Endometrial microvascular endothelial cells (primary cell): Measurements from ENCODE around the gene PRRC2A. TPM values are rescaled to one million over a fixed set of nuclear protein-coding genes. Genes with fewer than 3 reads are reported as not detected.

ENCODE experiments used
- in situ Hi-C: cut with HindIII; loops from 2 replicates; pipeline ENCODE4 v1.10.0; 2017; ENCODE audit warnings: low sequenced_read_pairs, low pct_unique_long_range_greater_than_20kb; ENCODE audit errors: inconsistent ontology term
- total RNA-seq: library from RNA; depleted of rRNA; stranded (reverse); fragments of >200 nt; gene quantifications from one replicate; pipeline ENCODE4 v1.2.3, GENCODE V29; 2015; ENCODE audit errors: inconsistent ontology term

PRRC2A gene
- total RNA-seq, 1 donor from 2014 or later, result 79.4 TPM

DNA sequence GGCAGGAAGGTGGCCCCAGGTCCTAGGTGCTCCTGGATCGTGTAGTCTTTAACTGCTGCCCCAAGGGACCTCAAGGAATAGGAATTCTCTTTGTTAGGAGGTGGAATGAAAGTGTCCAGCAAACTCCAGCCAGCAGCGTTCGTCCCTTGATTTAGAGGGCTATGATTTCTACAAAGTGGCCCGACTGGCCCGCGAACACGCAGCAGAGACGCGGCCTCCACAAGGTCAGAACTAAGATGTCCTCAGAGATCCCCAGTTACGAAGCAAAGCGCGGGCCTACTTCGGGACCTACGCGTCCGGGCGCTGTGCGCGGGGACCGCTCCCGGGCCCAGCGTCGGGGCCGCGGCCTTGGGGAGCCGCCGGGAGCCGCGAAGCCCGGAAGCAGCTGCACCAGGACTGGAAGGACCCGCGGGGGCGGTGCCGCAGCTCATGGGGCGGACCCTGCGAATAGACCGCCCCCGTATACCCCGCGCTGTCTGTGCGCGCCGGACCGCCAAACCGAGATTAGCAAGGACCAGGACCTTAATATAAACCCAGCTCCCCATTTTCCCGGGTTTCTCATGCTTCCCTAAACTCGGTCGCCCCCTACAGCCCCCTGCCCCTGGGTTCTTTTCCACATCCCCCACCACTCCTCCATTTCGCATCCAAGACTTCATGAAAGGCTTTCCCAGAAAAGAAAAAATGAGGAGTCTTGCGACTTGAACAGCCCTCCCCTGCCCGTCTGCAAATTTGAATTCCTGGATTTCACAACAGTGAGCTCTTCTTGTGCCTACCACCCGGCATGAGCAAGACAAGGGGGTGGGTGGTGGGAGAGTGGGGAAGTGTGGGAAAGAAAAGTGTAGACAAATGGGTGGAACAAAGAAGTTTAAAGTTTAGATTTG is 40.1 kb downstream of the PRRC2A start, which contains the start of gene C6orf47:
Gene C6orf47 (minus strand): TSS at position 398 of the 881 bp plus-strand sequence. CDS start 831 bp downstream, outside the sequence.
- in situ Hi-C loops, result no loop called here

DNA sequence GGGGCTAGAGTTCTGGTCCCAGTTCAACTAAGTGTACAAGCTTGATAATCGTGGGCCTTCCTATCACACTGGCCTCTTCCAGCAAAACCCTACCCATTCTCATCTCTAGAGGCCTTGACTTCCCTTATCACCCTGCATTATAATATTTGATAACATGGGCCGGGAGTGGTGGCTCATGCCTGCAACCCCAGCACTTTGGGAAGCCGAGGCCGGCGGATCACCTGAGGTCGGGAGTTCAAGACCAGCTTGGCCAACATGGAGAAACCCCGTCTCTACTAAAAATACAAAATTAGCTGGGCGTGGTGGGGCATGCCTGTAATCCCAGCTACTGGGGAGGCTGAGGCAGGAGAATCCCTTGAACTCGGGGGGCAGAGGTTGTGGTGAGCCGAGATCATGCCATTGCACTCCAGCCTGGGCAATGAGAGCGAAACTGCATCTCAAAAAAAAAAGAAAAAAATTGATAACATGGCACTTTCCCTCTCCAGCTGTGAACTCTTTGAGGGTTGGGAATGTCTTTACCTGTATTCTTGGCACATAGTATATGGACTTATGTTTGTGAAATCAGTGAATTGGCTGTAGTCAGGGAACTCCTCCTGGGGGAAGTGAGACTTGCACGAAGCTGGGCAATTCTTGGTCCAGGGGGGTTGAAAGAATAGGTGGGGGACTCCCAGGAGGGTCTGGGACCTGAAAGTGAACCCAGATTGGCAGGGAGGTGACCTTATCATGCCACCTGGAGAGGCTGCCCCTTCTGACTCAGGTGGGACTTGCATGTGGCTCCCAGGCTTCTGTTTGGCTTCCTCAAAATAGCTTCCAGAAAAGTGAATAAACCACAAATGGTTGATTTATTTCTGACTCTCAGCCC is 41.0 kb downstream of the PRRC2A start:
- in situ Hi-C loops, result no loop called here

DNA sequence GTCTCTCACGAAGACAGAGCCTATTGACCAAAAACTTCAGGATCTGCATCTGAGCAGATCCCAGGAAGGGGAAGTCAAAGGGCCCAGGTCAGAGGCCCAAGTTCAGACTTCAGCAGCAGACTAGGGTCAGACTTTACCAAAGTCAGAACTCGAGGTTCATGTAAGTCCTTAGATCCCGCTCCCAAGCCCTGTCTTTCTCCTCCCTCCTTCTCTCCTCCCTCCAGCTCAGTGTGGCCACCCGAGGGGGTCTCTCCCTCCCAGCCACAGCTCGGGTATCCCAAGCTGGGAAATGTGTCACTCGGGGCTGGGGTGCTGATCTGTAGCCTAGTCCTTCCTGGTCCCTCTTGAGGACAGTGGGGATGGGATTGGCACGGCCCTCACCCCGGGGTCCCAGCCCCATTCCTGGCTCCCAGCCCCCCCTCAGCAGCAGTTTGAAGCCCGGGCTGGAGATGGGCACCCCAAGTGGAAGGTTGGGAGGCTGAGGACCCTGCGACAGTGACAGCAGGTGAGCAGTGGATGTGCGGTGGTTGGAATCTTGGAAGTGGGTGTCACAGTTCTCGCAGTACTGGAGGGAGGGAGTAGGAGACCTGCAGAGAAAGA is 41.7 kb downstream of the PRRC2A start:
- in situ Hi-C loops, result no loop called here

DNA sequence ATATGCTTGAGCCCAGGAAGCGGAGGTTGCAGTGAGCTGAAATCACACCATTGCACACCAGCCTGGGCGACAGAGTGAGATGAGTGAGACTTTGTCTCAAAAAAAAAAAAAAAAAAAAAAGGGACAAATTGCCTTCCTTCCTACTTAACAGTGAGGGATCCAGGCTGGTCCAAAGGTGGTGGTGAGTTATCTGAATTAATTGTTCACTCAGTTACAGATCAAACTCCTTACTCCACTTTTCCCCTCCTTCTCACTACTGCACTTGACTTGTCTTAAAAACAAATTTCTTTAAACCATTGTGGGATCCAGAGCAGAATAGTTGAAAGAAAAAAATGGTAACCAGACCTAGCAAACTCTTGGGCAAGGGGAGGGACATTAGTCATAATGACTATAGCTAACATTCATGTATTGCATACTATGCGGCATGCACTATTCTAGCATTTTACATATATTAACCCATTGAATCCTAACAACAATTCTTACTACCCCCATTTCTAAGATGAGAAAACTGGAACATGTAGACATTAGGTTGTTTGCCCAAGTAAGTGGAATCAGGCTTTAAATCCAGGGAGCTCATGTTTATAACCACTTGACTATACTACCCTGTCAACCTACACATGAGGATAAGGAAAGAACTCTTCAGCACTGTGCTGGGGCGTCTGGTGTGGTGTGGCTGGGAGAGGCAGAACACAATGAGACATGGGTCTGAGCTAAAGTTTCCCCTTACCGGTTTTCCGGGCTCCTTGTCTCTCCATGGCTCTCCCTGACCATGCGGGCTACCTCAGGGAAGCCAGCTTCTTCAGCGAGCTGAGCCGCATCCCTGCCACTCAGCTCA is 42.8 kb downstream of the PRRC2A start:
- in situ Hi-C loops, result no loop called here

DNA sequence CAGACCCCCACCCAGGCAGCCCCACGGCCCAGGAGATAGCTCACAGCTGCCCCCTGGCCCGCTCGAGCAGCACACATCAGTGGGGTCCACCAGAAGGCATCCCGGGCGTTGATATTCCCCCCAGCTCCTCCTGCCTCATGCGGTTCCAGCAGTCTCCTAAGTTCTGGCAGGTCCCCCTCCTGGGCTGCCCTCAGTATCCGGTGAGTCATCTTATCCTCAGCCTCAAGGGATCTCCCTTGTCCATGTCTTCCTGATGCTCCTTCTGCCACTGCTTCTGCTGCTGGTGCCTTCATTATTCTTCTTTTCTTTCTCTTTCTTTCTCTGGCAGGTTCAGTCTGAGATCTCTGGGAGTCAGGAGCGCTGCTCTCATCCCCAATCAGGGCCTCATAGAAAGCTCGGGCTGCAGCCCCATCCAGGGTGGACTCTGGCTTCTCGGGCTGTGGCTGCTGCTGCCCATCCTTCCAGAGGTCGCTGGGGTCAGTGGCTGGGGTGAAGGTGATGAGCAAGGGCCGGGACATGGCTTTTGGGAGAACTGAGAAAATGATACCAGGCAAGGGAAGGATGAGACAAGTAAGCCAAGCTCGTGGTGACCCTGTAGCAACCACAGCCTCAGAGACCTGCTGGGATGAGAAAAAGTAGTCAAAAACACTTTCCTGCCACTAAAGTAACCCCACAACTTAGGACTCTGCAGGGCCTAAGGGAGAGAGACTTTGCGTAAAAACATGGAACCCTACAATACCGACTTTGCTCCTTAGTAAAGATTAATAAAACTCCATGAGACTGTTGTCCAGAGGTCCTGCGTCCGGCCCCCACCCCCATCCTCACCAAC is 43.7 kb downstream of the PRRC2A start:
- in situ Hi-C loops, result no loop called here

DNA sequence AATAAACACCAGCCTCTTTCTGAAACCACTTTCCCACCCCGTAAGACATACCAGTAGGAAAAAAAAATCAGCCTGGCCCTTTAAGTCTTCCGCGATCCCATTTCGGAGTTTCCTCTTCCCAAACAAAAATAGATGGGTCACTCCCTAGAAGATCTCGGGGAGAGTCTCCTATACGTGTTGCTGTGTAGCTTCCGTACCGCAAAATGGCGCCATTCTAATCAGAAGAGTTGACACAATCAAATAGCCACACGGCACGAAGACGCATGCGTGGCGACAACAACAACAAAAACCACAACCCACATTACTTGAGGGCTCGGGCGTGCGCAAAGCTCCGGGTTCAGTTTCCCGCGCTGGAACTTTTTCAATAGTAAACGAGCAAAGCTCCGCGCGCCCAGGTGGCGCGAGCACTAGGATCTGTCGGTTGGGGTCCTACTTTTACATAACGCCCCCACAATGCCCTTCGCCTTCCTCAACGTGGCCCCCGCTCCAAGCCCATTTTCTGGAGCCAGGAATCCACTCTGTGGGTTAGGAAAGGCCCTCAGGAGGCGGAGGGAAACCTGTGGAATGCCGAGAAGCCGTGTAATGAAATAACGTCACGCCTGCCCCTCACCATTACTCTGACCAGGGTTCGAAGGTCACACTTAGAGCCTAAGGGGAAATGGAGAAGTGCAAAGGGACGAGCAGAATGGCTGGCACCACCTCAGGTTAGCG is 44.4 kb downstream of the PRRC2A start, which contains the start of gene GPANK1:
Gene GPANK1 (minus strand): TSS at position 208 of the 711 bp plus-strand sequence. CDS start 519 bp downstream, outside the sequence.
- in situ Hi-C loops, result no loop called here

DNA sequence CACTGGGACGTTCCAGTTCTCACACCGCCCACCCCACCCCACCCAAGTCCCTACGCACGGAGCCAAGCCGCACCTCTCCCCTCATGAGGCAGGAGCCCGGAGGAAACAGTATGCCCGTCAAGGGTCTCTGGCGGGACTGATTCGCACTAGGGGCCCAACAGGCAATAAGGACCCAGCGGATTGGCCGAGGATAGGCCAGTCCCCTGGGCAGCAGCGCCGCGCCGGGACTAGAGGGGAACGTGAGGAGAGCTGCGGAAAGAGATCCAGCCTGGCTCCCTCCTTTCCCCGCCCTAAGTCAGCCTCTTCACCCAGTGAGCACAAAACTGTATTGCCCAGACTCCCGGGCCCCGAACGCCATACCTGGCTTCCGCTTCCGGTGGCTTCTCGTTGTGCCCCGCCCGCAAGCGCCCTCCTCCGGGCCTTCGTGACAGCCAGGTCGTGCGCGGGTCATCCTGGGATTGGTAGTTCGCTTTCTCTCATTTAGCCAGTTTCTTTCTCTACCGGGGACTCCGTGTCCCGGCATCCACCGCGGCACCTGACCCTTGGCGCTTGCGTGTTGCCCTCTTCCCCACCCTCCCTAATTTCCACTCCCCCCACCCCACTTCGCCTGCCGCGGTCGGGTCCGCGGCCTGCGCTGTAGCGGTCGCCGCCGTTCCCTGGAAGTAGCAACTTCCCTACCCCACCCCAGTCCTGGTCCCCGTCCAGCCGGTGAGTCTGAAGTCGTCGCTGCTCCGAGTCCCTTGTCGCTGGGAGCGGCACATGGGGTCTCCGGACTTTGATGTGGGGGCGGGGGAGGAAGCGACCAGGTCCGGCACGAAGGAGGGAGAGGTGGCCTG is 45.2 kb downstream of the PRRC2A start, which contains the start of gene CSNK2B:
Gene CSNK2B (plus strand): TSS at position 580 of the 836 bp plus-strand sequence. CDS start 752 bp downstream, outside the sequence.
- in situ Hi-C loops, result no loop called here

DNA sequence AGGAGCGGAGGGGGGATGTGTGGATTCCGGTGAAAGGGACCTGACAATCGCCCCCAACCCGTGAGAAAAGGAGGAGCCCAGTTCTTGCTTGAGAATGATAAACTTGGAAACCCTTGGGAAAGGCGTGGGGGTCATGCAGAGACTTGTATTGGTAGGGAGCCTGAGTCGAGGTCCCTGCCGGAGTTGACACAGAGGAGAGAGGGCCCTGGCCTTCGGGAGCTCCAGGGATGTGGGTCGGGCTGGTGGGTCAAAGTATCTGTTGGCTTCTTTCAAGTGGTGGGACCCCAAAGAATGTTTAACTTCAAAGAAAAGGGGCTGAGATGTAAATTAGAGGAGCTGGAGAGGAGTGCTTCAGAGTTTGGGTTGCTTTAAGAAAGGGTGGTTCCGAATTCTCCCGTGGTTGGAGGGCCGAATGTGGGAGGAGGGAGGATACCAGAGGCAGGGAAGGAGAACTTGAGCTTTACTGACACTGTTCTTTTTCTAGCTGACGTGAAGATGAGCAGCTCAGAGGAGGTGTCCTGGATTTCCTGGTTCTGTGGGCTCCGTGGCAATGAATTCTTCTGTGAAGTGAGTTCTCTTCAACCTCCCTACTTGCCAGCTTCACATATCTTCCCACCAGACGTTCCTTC is 45.9 kb downstream of the PRRC2A start:
- in situ Hi-C loops, result no loop called here

DNA sequence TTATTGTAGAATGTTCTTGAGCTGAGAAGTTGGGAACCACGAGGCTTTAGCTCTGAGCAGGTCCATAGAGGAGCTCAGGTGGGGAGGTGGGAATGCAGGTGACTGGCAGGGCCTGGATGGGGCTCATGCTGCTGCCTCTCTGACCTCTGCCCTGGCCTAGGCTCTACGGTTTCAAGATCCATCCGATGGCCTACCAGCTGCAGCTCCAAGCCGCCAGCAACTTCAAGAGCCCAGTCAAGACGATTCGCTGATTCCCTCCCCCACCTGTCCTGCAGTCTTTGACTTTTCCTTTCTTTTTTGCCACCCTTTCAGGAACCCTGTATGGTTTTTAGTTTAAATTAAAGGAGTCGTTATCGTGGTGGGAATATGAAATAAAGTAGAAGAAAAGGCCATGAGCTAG is 49.2 kb downstream of the PRRC2A start, which contains the start of gene LY6G5B:
Gene LY6G5B (plus strand): TSS at position 301 of the 400 bp plus-strand sequence. CDS start 975 bp downstream, outside the sequence.
- in situ Hi-C loops, result no loop called here

DNA sequence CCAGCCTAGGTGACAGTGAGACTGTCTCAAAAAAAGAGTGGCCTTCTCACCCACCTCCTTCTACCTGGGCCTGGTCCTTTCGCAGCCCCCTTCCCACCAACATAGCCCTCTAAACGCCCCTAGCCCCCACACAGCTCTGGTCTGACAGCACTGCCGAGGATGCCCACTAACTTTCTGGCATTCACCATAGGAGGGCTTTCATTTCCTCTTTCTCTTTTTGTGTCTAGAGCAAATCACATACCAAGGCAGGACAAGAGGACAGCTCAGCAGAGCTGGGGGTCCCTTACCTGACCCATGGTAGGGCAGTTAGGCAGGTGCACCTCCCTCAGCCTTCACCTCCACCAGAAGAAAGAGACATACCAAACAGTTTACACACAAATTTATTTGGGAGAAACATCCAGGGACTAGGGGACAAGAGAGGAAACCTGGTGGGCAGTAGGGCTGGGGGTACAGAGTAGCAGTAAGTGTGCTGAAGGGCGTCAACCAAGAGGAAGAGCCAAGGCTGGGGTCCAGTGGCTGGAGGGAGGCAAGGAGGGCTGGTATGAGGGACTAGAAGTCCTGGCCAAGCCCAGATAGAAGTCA is 55.9 kb downstream of the PRRC2A start:
- in situ Hi-C loops, result no loop called here

DNA sequence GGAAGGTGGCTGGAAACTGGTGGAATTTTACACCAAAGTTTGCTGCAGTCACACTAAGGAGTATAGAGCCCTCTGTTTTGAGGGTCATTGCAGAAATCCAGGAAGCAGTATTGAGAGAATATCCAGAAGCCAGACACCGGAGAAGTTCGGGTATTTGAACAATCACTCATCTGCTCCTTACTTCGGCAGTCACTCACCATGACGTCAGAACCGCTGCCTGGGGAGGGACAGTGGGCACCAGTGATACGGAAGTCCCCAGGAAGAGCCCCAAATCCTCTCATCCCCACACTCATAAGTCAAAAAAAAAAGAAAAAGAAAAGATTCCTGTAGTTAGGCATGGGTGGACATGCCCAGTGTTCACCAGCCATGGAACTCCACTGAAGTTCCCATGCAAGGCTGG is 56.4 kb downstream of the PRRC2A start:
- in situ Hi-C loops, result no loop called here

DNA sequence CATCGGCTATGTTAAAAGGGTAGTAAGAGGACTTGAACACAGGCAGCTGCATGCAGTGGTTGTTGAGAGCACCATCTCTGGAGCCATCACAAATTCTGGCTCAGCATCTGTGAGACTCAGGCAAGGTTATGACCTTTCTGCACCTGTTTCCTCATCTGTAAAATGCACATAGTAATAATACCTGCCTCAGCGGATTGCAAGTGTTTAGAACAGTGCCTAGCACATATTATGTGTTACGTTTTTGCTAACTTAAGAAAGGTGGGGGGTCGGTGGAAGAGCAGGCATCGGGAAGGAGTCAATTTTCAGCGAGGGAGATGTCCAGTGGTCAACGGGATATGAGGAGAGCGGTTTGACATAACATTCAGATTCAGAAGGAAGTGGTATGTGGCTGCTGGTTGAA is 57.4 kb downstream of the PRRC2A start:
- in situ Hi-C loops, result no loop called here

DNA sequence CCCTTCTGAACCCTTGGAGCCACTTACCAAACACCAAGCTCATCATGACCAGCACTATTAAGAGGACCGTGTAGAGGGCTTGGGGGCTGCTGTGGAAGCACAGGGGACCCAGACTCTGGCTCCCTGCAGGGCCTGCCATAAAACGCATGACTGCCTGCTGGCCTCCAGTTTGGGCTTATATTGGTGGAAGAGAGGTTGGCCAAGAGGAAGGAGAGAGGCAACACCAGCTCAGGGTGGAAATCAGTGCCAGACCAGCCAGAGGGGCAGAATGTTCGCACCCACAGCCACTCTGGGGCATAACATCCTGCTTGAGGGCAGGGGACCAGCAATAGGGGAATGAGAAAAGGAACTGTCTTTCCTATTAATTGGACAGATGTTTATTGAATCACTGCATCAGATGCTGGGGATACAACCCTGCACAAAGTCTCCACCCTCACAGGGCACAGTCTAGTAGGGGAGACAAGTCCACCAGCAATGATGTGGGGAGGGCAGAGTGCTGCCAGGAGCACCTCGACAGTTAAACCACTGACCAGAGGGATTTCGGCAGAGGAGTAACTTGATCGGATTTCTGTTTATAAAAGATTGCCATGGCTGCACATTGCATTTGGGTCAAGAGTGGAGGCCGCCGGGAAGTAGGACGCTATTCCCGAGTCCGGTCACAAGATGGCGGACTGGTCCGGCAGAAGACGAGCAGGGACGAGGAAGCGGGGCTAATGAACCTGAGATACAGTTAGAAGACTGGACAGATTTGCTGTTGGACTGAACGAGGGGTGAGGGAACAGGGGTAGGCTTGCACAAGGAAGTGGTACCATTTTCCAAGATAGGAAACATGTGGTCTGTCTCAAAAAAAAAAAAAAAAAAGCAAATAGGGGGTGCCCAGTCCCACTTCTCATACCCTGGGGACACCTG is 60.0 kb downstream of the PRRC2A start, which contains the start of gene LY6G5C:
Gene LY6G5C (minus strand): TSS at position 842 of the 909 bp plus-strand sequence. CDS start 694 bp downstream, at position 148.
- in situ Hi-C loops, result no loop called here

DNA sequence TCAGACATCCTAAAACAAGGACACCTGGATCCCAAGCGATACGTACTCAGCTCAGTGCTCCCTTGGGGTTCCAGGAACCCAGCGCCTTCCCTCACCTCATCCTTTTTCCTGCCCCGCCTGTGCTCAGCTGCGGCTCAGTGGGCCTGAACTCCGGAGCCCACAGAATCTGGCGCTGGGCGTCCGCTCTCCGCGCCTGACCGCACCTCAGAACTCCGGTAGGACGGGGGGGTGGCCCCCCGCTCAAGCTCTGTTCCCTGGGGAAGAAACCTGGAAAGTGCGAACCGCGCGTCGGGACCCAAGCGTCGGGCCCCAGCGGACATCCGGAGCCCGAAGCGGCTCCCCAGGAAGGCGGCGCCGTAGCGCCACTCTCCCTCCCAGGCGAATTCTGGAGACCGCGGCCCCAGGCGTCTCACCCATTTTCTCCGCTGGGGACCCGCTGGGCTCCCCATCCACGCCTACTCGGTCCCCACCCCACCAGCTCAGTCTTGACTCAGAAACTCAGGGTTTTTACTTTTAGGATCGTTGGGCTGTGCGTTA is 60.7 kb downstream of the PRRC2A start:
- in situ Hi-C loops, result no loop called here
